Muscle layer of colon (tissue), 2 donors: ENCODE results near the gene FPR3.

Experiments
- H3K27ac ChIP-seq: one replicate; pipeline ENCODE4 v1.7.0; 2013; ENCODE audit warnings: low read depth, mild to moderate bottlenecking, low read length, moderate library complexity
- H3K27me3 ChIP-seq, 2 donors: one replicate each; pipeline ENCODE4 v1.7.0; 2013; ENCODE audit warnings: low read length in 2 of 2, mild to moderate bottlenecking in 2 of 2; ENCODE audit not compliant: insufficient read depth in 2 of 2, control insufficient read depth in 1 of 2
- H3K36me3 ChIP-seq: one replicate; pipeline ENCODE4 v1.7.0; 2013; ENCODE audit warnings: mild to moderate bottlenecking, low read length; ENCODE audit not compliant: insufficient read depth
- H3K4me1 ChIP-seq: one replicate; pipeline ENCODE4 v1.7.0; 2013; ENCODE audit warnings: mild to moderate bottlenecking, low read length; ENCODE audit not compliant: insufficient read depth
- H3K4me3 ChIP-seq, 2 donors: one replicate each; pipeline ENCODE4 v1.7.0; 2013; ENCODE audit warnings: low read length in 2 of 2, low read depth in 1 of 2, mild to moderate bottlenecking in 1 of 2, moderate library complexity in 1 of 2
- H3K9ac ChIP-seq: one replicate; pipeline ENCODE4 v1.7.0; 2013; ENCODE audit warnings: low read length
- H3K9me3 ChIP-seq: one replicate; pipeline ENCODE4 v1.7.0; 2013; ENCODE audit warnings: mild to moderate bottlenecking, low read length
- donor health status: abdominal sarcoma.
- donor health status: Adenocarcinoma of cecum.

FPR3 gene, protein sequence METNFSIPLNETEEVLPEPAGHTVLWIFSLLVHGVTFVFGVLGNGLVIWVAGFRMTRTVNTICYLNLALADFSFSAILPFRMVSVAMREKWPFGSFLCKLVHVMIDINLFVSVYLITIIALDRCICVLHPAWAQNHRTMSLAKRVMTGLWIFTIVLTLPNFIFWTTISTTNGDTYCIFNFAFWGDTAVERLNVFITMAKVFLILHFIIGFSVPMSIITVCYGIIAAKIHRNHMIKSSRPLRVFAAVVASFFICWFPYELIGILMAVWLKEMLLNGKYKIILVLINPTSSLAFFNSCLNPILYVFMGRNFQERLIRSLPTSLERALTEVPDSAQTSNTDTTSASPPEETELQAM

DNA sequence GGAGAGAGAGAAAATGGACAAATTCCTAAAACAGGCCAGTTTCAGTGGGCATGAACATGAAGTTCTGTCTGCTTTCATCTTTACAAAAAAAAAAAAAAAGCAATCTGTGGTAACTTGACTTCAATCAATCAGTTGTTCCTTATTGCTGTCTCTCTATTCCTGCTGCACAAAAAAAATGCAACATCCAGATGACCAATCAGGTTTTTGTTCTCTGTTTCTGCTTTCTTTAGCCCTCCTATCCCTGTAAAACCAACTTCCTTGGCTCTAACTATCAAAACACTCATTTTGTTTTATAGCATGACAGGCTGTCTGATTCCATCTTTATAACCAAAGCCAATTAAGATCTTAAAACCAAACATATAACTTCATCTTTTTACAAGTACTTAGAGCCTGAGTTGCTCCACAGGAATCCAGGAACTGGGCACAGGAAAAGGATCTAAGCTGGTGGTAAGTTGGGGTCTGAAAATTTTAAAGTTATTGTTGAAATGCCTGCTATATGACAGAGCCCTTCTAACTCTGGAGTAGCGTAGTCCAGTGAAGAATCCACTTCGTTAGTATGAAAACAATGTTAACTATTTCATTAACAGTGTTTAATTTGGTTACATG is at the start of gene FPR3:
Gene FPR3 (plus strand): TSS at position 273 of the 606 bp plus-strand sequence. CDS start 28,592 bp downstream, outside the sequence.
- Histone ChIP-seq H3K9ac (no peak within 1 kb of the TSS), H3K27ac (no peak within 1 kb of the TSS), H3K27me3 (no peaks in the 10 kb centered on the region), H3K36me3 (no peaks in the 10 kb centered on the region), H3K4me3 (no peak within 1 kb of the TSS), H3K9me3 (no peaks in the 10 kb centered on the region), H3K4me1 (peaks cover 7% of the 10 kb centered on the region)

DNA sequence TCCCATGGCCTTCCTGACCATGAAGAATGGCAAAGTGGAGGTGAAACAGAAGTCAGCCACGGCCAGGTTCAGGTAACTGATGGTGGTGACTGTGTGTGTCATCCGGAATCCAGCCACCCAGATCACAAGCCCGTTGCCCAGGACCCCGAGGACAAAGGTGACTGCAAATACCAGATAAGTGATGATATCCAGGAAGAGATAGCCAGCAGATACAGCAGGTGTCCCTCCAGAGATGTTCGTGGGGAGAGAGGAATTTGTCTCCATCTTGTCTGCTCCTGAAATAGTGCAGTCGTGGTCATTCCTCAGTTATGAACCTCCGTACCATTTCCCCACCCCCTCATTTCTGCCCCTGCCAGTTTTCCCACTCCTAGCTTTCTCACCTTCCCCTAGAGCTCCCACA is 48.2 kb upstream of the FPR3 start:
- Histone ChIP-seq H3K9ac (no peak overlapping the region), H3K36me3 (no peaks in the 10 kb centered on the region), H3K9me3 (no peaks in the 10 kb centered on the region), H3K27ac (no peak overlapping the region), H3K4me1 (no peaks in the 10 kb centered on the region), H3K4me3 (no peak overlapping the region), H3K27me3 (no peaks in the 10 kb centered on the region)

DNA sequence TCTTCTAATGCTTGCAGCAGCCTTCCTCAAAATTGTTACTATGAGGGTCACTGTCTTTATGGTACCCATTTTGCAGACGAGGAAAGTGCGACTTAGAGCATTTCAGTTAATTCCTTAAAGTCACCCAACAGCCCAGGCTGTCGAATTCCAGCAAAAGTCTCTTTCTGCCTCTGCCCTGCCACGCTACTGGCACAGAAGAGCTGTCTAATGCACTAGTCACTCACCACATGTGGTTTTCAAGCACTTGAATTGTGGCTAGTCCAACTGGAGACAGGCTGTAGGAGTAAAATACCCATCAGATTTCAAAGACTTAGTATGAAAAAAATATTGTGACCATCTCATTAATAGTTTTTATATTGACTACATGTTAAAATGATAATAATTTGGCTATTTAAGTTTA is 45.0 kb upstream of the FPR3 start:
- no peak overlapping the region for H3K4me3 ChIP-seq
- H3K27me3 ChIP-seq, result no peaks in the 10 kb centered on the region
- H3K36me3 ChIP-seq, result no peaks in the 10 kb centered on the region
- H3K9ac ChIP-seq, result no peak overlapping the region
- H3K27ac ChIP-seq, result no peak overlapping the region
- H3K4me1 ChIP-seq, result no peaks in the 10 kb centered on the region
- H3K9me3 ChIP-seq, result no peaks in the 10 kb centered on the region

DNA sequence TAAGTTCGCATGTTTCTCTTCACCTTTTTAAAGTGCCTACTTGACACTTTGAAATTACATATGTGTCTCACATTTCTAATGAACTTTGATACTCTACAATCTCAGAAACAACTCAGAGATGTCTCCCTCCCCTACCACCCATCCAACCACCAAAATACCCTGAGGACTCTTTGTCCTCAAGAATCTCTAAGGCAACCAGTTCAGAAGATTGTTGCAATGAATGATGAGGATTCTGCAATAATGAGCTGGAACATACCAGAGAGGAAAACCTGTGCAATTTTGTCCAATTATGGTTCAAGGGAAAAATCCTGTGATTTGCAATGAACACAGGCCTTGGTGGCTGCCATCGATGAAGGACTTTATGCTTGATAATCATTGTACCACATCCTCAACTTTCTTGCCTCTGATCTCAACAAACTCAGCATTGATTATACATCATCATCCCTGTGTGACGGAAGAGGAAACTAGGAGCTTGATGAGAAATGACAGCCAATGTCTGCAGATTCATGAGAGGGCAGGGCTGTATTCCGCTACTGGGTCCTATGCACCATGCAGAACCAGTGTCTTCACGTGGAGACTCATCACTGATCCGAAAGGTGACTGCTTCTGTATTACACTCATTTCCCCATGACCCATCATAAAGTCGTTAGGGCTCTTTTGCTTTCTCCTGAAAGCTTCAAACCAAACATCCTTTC is 44.4 kb upstream of the FPR3 start:
- Histone ChIP-seq H3K9me3 (no peaks in the 10 kb centered on the region), H3K36me3 (no peaks in the 10 kb centered on the region), H3K27ac (no peak overlapping the region), H3K27me3 (no peaks in the 10 kb centered on the region), H3K4me1 (no peaks in the 10 kb centered on the region), H3K4me3 (no peak overlapping the region), H3K9ac (no peak overlapping the region)

DNA sequence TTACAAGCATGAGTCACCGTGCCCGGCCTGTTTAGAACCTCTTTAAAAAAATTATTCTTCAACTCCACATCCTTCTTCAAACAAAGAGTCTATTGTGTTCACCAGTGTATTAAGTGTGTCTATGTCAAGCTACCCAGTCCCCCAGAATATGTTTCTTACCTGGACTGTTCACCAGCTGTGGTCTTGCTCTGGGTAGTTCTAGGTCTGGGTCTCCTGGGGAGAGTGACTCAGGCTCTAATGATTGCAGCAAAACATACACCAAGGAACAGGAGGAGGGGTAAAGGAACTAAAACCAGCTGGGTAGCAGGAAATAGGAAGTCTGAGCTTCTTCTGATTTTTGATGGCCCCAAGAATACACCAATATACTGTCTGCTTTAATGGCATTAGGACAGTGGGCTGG is 43.3 kb upstream of the FPR3 start, which contains the start of gene FPR1:
Gene FPR1 (minus strand): TSS at position 224 of the 400 bp plus-strand sequence. CDS start 4,884 bp downstream, outside the sequence.
- Histone ChIP-seq H3K4me1 (no peaks in the 10 kb centered on the region), H3K36me3 (no peaks in the 10 kb centered on the region), H3K27me3 (no peaks in the 10 kb centered on the region), H3K27ac (no peak within 1 kb of the TSS), H3K9me3 (no peaks in the 10 kb centered on the region), H3K9ac (no peak within 1 kb of the TSS), H3K4me3 (no peak within 1 kb of the TSS)

DNA sequence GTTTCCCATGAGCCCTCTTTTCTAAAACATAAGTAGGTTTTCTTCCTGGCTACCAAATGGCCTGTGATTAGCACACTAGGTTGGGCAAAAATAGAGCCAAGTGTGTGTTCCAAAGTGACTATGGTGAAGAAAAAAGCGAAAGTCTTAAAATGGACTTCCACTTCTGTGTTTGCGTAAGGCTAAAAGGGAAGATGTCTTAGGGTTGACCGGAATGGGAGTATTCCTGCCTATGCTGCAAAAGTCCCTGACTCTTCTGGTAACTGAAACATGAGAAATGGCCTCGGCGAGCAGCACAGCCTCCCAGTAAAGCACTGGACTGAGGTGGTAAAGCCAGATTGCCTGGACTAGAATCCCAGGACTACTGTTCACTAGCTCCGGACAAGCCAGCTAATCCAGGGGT is 40.8 kb upstream of the FPR3 start:
- no peak overlapping the region for H3K27ac ChIP-seq
- no peaks in the 10 kb centered on the region for H3K36me3 ChIP-seq
- H3K9ac ChIP-seq, result no peak overlapping the region

DNA sequence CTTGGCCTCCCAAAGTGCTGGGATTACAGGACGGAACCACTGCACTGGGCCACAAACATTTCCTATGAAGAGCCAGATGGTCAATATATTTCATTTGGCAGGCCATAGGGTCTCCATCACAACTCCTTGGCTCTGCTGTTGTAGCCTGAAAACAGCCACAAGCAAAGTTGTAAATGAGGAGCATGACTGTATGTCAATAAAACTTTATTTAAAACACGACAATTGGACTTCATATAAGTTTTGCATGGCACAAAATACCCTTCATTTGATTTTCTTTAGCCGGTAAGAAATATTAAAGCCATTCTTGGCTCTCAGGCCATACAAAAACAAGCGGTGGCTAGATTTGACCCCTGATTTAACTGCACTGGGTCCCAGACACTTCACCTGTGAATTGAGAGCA is 40.2 kb upstream of the FPR3 start:
- H3K9me3 ChIP-seq, result no peaks in the 10 kb centered on the region
- no peak overlapping the region for H3K27ac ChIP-seq
- H3K4me1 ChIP-seq, result no peaks in the 10 kb centered on the region
- H3K27me3 ChIP-seq, result no peaks in the 10 kb centered on the region
- H3K4me3 ChIP-seq, result no peak overlapping the region
- no peaks in the 10 kb centered on the region for H3K36me3 ChIP-seq
- no peak overlapping the region for H3K9ac ChIP-seq

More for the DNA sequence above, 40.8 kb upstream of the FPR3 start:
- Histone ChIP-seq H3K4me3 (no peak overlapping the region), H3K4me1 (no peaks in the 10 kb centered on the region), H3K9me3 (no peaks in the 10 kb centered on the region), H3K27me3 (no peaks in the 10 kb centered on the region)

DNA sequence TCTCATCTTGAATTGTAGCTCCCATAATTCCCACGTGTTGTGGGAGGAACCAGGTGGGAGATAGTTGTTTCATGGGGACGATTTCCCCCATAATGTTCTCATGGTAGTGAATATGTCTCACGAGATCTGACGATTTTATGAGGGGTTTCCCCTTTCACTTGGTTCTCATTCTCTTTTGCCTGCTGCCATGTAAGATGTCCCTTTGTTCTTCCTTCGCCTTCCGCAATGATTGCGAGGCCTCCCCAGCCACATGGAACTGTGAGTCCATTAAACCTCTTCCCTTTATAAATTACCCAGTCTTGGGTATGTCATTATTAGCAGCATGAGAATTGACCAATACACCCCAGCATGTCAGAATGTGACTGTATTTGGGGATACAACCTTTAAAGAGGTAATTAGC is 39.4 kb upstream of the FPR3 start:
- H3K27ac ChIP-seq, result no peak overlapping the region
- no peaks in the 10 kb centered on the region for H3K4me1 ChIP-seq
- H3K9me3 ChIP-seq, result no peaks in the 10 kb centered on the region
- no peak overlapping the region for H3K4me3 ChIP-seq
- no peaks in the 10 kb centered on the region for H3K27me3 ChIP-seq
- H3K9ac ChIP-seq, result no peak overlapping the region
- no peaks in the 10 kb centered on the region for H3K36me3 ChIP-seq

DNA sequence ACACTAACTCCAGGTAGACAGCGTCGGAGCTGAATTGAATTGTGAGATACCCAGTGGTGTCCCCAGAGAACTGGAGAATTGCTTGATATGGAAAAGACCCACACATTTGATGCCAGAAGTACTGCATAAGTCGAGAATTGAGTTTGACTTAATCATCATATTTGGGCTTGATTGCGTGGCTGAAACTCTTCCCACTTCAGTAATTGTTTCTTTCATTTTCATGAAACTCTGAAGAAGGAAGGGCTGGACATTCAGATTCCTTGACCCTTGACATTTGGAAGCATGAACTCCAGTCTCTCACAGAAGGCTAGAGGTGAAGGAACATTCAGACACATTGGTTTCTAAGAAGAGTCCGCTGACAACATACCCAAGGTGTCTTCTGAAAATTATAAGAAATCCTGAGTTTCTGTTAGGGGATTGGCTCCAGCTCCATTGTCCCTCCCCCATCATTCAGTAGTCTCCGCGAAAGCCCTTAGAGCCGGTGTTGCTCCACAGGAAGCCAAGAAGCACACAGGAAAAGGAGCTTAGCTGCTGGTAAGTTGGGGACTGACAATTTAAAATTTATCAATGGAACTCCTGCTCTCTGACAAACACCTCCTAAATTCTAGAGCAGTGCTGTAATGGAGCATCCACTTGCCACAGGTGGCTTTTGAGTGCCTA is 34.1 kb upstream of the FPR3 start, which contains the start of gene FPR2:
Gene FPR2 (plus strand): TSS at position 484 of the 660 bp plus-strand sequence. CDS start 7,479 bp downstream, outside the sequence.
- H3K36me3 ChIP-seq, result no peaks in the 10 kb centered on the region
- H3K4me3 ChIP-seq, result no peak within 1 kb of the TSS
- H3K4me1 ChIP-seq, result no peaks in the 10 kb centered on the region
- H3K27ac ChIP-seq, result no peak within 1 kb of the TSS
- H3K9ac ChIP-seq, result no peak within 1 kb of the TSS
- no peaks in the 10 kb centered on the region for H3K9me3 ChIP-seq
- H3K27me3 ChIP-seq, result peaks cover 0 to 4% of the 10 kb centered on the region in 2 donors

DNA sequence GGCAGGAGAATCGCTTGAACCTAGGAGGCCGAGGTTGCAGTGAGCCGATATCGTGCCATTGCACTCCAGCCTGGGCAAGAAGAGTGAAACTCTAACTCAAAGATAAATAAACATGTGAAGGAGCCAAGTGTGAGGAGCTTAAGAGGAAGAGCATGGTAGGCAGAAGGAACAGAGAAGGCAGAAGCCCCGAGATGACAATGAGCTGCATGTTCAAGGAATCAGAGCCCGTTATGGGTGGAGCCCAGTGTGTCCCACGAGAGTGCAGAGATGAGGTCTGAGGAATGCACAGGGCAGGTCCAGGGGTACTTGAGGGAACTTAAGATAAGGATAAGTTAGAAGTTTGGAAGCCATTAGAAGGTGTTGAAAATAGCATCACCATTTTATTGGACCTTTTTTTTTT is 33.3 kb upstream of the FPR3 start:
- H3K27me3 ChIP-seq, result peaks cover 0 to 4% of the 10 kb centered on the region in 2 donors
- H3K9ac ChIP-seq, result no peak overlapping the region
- H3K4me3 ChIP-seq, result no peak overlapping the region
- no peaks in the 10 kb centered on the region for H3K9me3 ChIP-seq
- H3K27ac ChIP-seq, result no peak overlapping the region
- no peaks in the 10 kb centered on the region for H3K36me3 ChIP-seq
- H3K4me1 ChIP-seq, result no peaks in the 10 kb centered on the region

DNA sequence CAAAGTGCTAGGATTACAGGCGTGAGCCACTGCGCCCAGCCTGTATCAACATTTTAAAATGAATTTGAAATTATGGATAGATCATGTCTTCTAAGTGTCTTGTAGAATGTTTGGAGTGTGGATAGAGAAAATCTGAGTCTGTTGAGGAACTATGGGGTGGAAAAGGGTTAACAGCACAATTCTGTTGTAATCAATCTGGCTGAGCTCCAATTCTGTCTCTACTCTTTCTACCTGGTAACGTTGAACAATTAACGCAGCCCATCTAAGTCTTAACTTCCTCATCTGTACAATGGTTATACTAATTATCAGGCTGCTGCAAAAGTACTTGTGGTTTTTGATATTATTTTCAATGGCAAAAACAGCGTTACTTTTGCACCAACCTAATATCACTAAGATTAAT is 29.9 kb upstream of the FPR3 start:
- Histone ChIP-seq H3K9ac (no peak overlapping the region), H3K4me1 (no peaks in the 10 kb centered on the region), H3K9me3 (no peaks in the 10 kb centered on the region), H3K4me3 (no peak overlapping the region), H3K27me3 (peaks cover 0 to 4% of the 10 kb centered on the region in 2 donors), H3K27ac (no peak overlapping the region), H3K36me3 (no peaks in the 10 kb centered on the region)
